Upper lobe of right lung (tissue), 1 donor: Measurements from ENCODE around the gene TOMM5. TPM values are rescaled to one million over a fixed set of nuclear protein-coding genes. Genes with fewer than 3 reads are reported as not detected.

Source experiments
- ATAC-seq: fragments of 200-7000 bp; cut with Tn5 transposase; one replicate; pipeline ENCODE4 v1.9.1; 2020; ENCODE audit warnings: mild to moderate bottlenecking, moderate library complexity
- DNase-seq: peaks from one replicate; pipeline ENCODE4 v3.0.0-alpha.2; 2020
- H3K27ac ChIP-seq: fragments of 200-600 bp; one replicate; pipeline ENCODE4 v1.8.0; 2022
- H3K27me3 ChIP-seq: fragments of 200-600 bp; one replicate; pipeline ENCODE4 v1.8.0; 2022; ENCODE audit warnings: mild to moderate bottlenecking
- H3K36me3 ChIP-seq: fragments of 200-600 bp; one replicate; pipeline ENCODE4 v1.8.0; 2022
- H3K4me1 ChIP-seq: fragments of 200-600 bp; one replicate; pipeline ENCODE4 v1.8.0; 2022
- H3K4me3 ChIP-seq: fragments of 200-600 bp; one replicate; pipeline ENCODE4 v1.8.0; 2022; ENCODE audit warnings: mild to moderate bottlenecking
- H3K9me3 ChIP-seq: fragments of 200-600 bp; one replicate; pipeline ENCODE4 v1.8.0; 2022
- intact Hi-C: fragments of 100-400 bp; cut with DNase I; formaldehyde crosslinking; loops from one replicate; pipeline ENCODE4 v1.11.0; 2022
- total RNA-seq: library from RNA; stranded (reverse); fragmentation: NEBNext Ultra II Directional; extraction: Animal tissue kit (Norgen Biotek cat#: 25700); gene quantifications from one replicate; pipeline ENCODE4 v1.2.1, GENCODE V29; 2021
- TF ChIP-seq, protein P1 (sequence below): fragments of 200-600 bp; IDR thresholded peaks from one replicate; pipeline ENCODE4 v1.8.0; 2022; ENCODE audit warnings: antibody characterized with exemption
- donor health status: DM: no; HTN: yes; CAD: no; lungs with severe emphysema.

TOMM5 gene
- total RNA-seq, 1 donor from 2014 or later, result 60.7 TPM

DNA sequence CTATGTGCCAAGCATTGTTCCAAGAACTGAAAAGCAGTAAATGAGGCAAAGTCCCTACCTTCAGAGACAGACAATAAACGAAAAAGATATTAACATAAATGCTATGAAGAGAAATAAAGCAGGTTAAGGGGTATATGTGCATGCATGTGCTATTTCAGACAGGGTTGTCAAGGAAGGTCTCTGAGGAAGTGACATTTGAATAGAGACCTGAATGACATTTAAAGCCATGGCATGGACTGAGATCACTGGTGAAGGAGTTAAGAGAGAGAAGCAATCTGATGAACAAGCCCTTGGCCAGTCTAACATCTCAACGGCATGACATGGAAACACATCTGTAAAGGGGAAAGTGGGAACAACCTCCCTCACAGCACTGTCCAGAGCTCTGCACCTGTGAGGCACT is 30.7 kb downstream of the TOMM5 start:
- Histone ChIP-seq H3K36me3 (no peaks in the 10 kb centered on the region), H3K27ac (no peak overlapping the region), H3K4me1 (no peaks in the 10 kb centered on the region), H3K4me3 (no peak overlapping the region), H3K27me3 (no peaks in the 10 kb centered on the region), H3K9me3 (no peaks in the 10 kb centered on the region)
- ATAC-seq (no peak), DNase-seq (no peak)
- TF ChIP-seq, protein P1, sequence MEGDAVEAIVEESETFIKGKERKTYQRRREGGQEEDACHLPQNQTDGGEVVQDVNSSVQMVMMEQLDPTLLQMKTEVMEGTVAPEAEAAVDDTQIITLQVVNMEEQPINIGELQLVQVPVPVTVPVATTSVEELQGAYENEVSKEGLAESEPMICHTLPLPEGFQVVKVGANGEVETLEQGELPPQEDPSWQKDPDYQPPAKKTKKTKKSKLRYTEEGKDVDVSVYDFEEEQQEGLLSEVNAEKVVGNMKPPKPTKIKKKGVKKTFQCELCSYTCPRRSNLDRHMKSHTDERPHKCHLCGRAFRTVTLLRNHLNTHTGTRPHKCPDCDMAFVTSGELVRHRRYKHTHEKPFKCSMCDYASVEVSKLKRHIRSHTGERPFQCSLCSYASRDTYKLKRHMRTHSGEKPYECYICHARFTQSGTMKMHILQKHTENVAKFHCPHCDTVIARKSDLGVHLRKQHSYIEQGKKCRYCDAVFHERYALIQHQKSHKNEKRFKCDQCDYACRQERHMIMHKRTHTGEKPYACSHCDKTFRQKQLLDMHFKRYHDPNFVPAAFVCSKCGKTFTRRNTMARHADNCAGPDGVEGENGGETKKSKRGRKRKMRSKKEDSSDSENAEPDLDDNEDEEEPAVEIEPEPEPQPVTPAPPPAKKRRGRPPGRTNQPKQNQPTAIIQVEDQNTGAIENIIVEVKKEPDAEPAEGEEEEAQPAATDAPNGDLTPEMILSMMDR, result no peak
- intact Hi-C loops, result no loop called here

DNA sequence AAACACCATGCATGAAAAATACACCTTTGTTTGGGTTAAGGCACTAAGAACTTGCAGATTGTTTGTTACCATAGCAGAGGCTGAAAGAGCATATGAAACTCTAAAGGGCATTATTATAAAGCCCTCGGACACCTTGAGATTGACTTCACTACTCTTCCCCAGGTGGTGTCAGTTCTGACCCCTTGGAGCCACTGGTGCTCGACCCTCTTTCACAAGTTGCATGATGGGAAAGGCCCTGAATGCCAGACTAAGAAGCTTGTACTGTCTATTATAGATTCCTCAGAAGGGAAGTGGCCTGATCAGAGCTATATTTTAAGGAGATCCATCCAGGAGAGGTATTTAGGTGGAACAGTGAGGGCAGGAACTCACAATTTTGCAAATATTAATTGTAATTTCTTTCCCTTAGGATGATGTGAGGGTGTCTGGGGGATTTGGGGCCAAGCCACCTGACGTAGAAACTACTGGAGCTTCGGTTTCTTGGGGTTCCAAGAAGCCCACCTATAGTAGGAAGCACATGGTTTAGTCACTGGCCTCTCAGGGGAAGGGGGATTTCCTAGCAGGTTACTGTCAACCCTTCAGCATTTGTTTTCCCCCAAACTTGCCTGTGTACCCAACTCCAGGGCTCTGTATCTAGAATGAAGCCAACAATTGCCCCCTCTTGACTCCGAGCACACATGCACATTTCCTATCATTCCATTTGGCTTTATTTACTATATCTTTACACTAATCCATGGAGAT is 32.4 kb downstream of the TOMM5 start:
- Histone ChIP-seq H3K4me3 (no peak overlapping the region), H3K9me3 (no peaks in the 10 kb centered on the region), H3K27ac (no peak overlapping the region), H3K4me1 (no peaks in the 10 kb centered on the region), H3K27me3 (no peaks in the 10 kb centered on the region), H3K36me3 (no peaks in the 10 kb centered on the region)
- intact Hi-C loops, result no loop called here
- ATAC-seq, result no peak
- no peak for DNase-seq
- TF ChIP-seq, protein P1, result no peak

DNA sequence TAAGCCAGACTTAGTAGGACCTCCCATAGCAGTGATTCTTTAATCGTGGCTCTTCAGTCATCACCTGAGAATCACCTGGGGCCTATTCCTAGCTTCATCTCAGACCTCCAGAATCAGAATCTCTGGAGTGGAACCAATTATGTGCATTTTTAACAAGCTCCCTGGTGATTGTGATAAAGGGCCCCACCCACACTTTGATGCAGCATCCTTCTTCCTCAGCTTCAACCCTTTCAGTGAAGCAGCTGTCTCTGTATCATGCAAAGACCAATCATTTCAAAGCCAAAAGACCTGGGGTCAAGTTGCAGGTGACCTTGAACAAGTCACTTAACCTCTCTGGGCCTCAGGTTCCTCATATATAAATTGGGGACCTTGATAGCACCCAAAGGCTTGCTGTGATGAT is 33.3 kb downstream of the TOMM5 start:
- ATAC-seq (no peak), DNase-seq (no peak)
- TF ChIP-seq, protein P1, result no peak
- Histone ChIP-seq H3K9me3 (no peaks in the 10 kb centered on the region), H3K4me3 (no peak overlapping the region), H3K36me3 (no peaks in the 10 kb centered on the region), H3K27ac (no peak overlapping the region), H3K4me1 (no peaks in the 10 kb centered on the region), H3K27me3 (no peaks in the 10 kb centered on the region)
- intact Hi-C loops, result no loop called here

DNA sequence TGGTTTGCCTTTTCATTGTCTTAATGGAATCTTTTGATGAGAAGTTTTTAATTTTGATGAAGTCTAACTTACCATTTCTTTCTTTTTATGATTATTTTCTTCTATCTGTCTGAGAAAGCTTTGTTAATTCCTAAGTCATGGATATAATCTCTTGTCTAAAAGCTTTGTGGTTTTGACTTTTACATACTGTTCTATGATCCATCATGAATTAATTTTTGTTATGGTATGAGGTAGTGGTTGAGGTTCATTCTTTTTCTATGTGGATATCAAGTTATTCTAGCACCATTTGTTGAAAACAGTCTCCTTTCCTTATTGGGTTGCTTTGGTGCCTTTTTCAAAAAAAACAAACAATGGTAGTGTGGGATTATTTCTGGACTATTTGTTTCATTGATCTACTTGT is 36.6 kb downstream of the TOMM5 start:
- intact Hi-C loops, result no loop called here
- no peak for ATAC-seq
- no peaks in the 10 kb centered on the region for H3K36me3 ChIP-seq

DNA sequence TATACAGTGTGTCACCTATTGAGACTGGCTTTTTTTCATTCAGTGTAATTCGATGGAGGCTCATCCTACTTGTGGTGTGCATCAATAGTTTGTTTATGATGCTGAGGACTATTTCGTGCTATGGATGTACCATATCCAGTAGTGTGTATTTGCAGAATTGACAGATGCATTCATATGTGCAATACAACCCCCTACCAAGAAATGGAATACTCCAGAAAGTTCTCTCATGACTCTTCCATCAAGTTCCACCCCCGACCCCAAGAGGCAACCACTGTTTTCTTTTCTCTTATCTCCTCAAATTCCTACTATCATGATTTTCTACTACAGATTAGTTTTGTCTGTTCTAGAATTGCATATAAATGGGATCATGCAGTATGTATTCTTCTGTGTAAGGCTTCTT is 38.1 kb downstream of the TOMM5 start:
- Histone ChIP-seq H3K27ac (no peak overlapping the region), H3K9me3 (no peaks in the 10 kb centered on the region), H3K36me3 (no peaks in the 10 kb centered on the region), H3K4me3 (no peak overlapping the region), H3K27me3 (no peaks in the 10 kb centered on the region), H3K4me1 (no peaks in the 10 kb centered on the region)
- TF ChIP-seq, protein P1, result no peak
- DNase-seq (no peak), ATAC-seq (no peak)
- intact Hi-C loops, result no loop called here

More for the DNA sequence above, 36.6 kb downstream of the TOMM5 start:
- Histone ChIP-seq H3K4me3 (no peak overlapping the region), H3K4me1 (no peaks in the 10 kb centered on the region), H3K9me3 (no peaks in the 10 kb centered on the region), H3K27me3 (no peaks in the 10 kb centered on the region), H3K27ac (no peak overlapping the region)
- no peak for DNase-seq
- TF ChIP-seq, protein P1, result no peak
